ENCODE measurements around the gene PHAF1.

DNA sequence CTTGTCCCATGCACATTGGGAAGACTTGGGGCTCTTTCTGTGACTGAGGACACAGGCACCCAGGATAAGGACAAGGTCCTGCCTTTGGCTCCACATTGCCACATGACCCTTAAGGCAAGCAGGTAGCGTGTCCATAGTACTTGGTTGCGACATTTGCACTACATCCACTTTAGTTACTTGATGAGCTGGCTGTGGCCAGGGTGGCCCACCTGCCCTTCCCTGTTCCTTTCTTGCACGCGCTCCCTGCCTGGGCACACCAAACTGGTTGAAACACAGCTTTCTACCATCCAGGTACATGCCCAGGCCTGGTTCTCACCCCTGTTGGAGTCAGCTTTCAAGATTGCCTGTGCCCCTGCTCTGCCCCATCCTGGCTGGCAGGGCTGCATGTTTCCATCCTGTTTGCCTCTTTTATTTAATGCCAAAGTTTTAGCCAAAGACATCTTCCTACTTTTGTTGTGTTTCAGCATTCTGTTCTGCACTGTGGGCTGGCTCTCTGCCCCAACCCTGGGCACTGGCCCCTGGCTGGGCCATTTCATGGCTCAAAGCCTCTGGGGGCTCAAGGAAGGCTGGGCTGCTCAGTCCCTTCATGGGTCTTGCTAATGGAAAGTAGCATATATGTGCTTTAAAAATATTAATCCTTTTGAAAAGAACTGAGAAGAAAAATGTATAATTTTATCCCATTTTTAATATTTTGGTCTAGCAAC is 37.8 kb downstream of the PHAF1 start:
- TF ChIP-seq CTCF (conservative IDR thresholded peaks at IDR 0.05 in 1 of 2, IDR thresholded peaks at IDR 0.05 in 1 of 2; ENCODE audit: low read depth in 1 of 2, low read length in 2 of 2), result no peak
- TF ChIP-seq EZH2 (IDR thresholded peaks at IDR 0.05; ENCODE audit: low read length, missing control alignments), result no peak
